ENCODE data around the gene LBH.

The LBH gene

DNA sequence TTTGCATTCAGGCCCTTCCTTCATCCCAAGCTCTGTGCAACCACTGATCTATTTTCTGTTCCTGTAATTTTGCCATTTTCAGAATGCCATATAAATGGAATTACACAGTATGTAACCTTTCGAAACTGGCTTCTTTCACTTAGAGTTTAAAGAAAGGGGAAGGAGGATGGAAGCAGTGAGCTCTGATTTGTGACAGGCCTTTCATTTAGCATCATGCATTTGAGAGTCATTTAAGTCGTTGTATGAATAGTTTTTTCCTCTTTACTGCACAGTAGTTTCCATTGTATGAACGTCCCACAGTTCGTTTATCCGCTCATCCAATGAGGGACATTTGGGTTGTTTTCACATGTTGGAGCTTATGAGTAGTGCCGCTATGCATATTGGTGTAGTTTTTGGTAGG, 67.0 kb downstream of the LBH start:
- no peak overlapping the region for H3K4me3 ChIP-seq (ENCODE audit: low read length)
- DNase-seq (ENCODE audit: low read depth), result no peak
- TF ChIP-seq, protein P1, sequence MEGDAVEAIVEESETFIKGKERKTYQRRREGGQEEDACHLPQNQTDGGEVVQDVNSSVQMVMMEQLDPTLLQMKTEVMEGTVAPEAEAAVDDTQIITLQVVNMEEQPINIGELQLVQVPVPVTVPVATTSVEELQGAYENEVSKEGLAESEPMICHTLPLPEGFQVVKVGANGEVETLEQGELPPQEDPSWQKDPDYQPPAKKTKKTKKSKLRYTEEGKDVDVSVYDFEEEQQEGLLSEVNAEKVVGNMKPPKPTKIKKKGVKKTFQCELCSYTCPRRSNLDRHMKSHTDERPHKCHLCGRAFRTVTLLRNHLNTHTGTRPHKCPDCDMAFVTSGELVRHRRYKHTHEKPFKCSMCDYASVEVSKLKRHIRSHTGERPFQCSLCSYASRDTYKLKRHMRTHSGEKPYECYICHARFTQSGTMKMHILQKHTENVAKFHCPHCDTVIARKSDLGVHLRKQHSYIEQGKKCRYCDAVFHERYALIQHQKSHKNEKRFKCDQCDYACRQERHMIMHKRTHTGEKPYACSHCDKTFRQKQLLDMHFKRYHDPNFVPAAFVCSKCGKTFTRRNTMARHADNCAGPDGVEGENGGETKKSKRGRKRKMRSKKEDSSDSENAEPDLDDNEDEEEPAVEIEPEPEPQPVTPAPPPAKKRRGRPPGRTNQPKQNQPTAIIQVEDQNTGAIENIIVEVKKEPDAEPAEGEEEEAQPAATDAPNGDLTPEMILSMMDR (conservative IDR thresholded peaks at IDR 0.05; ENCODE audit: low read length), result no peak

GRCh38 chr2:30300122-30300455, 68.8 kb downstream of the LBH start:
- no peak for DNase-seq (ENCODE audit: low read depth)
- TF ChIP-seq, protein P1 (conservative IDR thresholded peaks at IDR 0.05; ENCODE audit: low read length), result no peak
- peak overlapping the region; percentile 24 for H3K4me3 ChIP-seq (ENCODE audit: low read length)

DNA sequence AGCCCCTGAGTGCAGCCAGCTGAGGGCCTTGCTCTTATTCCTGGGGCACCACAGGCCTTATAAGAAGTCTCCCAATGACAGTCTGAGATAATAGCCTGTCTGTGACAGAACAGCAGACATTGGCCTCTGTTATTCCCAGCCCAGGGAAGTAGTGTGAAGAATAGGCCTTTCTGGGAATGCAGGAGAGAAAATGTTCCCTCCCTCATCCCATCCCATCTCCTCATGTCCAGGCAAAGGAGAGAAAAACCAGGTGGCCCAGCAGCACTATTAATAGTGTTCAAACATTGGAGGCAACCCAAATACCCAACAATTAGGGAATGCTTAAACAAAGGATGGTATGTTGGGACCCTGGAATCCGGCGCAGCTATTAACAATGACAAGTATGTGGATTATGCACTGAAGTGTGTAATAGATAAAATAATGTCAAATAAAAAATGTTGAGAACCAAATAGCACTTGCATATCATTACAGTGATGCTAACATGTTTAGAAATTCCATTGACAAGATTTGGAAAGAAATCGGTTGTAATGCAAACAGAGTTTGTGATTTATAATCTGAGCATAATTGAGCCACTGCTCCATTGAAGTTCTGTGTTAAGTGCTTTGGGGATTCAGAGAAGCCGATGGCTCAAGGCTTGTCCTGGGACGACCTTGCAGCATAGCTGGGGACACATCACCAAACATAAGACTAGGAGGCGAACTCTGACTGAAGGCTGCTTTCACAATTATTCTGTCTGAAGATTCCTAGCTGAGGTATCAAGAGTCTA, 69.3 kb downstream of the LBH start:
- H3K4me3 ChIP-seq (ENCODE audit: low read length), result peak overlapping the region; percentile 24
- peak; percentile 100 for DNase-seq (ENCODE audit: low read depth)
- TF ChIP-seq, protein P1 (conservative IDR thresholded peaks at IDR 0.05; ENCODE audit: low read length), result peak; percentile 21; the same call in 1 of the 2 replicates

DNA sequence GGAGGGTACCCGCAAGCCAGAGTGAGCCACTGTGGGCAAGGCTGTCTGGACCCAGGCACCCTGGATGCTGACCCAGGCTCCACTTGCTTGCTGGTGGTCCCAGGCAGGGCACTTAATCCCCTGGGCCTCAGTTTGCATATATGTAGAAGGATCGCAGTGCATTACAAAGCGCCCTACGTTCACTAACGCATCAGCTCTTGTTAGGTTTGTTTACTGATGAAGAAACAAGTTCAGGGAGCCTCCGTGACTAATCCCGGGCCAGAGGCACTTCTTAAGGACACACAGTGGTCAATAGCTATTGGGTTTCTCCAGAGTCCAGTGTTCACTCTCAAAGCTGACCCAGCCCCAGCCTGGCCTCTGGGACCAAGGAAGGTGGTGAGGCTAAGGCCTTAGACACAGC, 70.2 kb downstream of the LBH start:
- peak; percentile 31 for DNase-seq (ENCODE audit: low read depth)
- H3K4me3 ChIP-seq (ENCODE audit: low read length), result no peak overlapping the region
- TF ChIP-seq, protein P1 (conservative IDR thresholded peaks at IDR 0.05; ENCODE audit: low read length), result no peak

GRCh38 chr2:30302566-30302965, 71.2 kb downstream of the LBH start:
- H3K4me3 ChIP-seq (ENCODE audit: low read length), result no peak overlapping the region
- DNase-seq (ENCODE audit: low read depth), result no peak
- TF ChIP-seq, protein P1 (conservative IDR thresholded peaks at IDR 0.05; ENCODE audit: low read length), result no peak

DNA sequence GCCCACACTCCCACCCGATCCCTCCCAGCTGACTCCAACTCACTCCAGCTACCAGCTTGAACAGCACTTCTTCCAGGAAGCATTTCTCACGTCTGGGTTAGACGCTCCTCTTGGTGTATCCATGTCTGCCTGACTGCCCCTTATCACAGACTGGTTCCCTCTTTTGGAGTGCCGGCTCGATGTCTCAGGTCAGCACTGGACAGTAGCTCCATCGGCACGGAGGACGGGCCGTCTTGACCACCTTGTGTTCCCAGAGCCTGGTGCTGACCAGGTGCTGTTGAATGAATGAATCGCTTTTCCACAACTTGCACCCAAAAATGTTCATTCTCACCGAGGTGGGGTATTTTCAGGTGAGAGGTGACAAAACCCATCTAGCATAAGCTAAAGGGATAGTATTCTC, 71.8 kb downstream of the LBH start:
- no peak for DNase-seq (ENCODE audit: low read depth)
- TF ChIP-seq, protein P1 (conservative IDR thresholded peaks at IDR 0.05; ENCODE audit: low read length), result no peak
- H3K4me3 ChIP-seq (ENCODE audit: low read length), result no peak overlapping the region

- peak; percentile 56 for DNase-seq (ENCODE audit: low read depth)
- TF ChIP-seq, protein P1 (conservative IDR thresholded peaks at IDR 0.05; ENCODE audit: low read length), result no peak
- no peak overlapping the region for H3K4me3 ChIP-seq (ENCODE audit: low read length)
Measured at GRCh38 chr2:30305235-30305634, 73.9 kb downstream of the LBH start.

All from AG10803 (cell line).